KMS-11 (cell line): ENCODE data around the gene CYB5R2.

Experiments
- H2AFZ ChIP-seq: fragments of 200-600 bp; sonication (generic); 2 replicates; pipeline ENCODE4 v1.6.1; 2016; ENCODE audit warnings: antibody characterized with exemption, mixed run types, low read depth
- H3K27ac ChIP-seq: fragments of 200-600 bp; sonication (generic); 2 replicates; pipeline ENCODE4 v1.6.1; 2016; ENCODE audit warnings: mild to moderate bottlenecking, mixed run types
- H3K27me3 ChIP-seq: fragments of 200-600 bp; sonication (generic); 2 replicates; pipeline ENCODE4 v1.6.1; 2017; ENCODE audit warnings: mild to moderate bottlenecking, low read depth, mixed run types, moderate library complexity; ENCODE audit not compliant: insufficient read depth
- H3K36me3 ChIP-seq: fragments of 200-600 bp; sonication (generic); 2 replicates; pipeline ENCODE4 v1.6.1; 2017; ENCODE audit warnings: mild to moderate bottlenecking, mixed run types; ENCODE audit not compliant: insufficient read depth
- H3K4me1 ChIP-seq: fragments of 200-600 bp; sonication (generic); 2 replicates; pipeline ENCODE4 v1.6.1; 2016; ENCODE audit warnings: mild to moderate bottlenecking, low read depth, mixed run types; ENCODE audit not compliant: poor library complexity, severe bottlenecking
- H3K4me2 ChIP-seq: fragments of 200-600 bp; sonication (generic); 2 replicates; pipeline ENCODE4 v1.7.0; 2016; ENCODE audit warnings: mild to moderate bottlenecking, mixed run types
- H3K4me3 ChIP-seq: fragments of 200-600 bp; sonication (generic); IDR thresholded peaks from 2 replicates; pipeline ENCODE4 v1.6.1; 2017; ENCODE audit warnings: low read depth, low read length, mixed read lengths; ENCODE audit not compliant: insufficient read depth
- H3K79me2 ChIP-seq: fragments of 200-600 bp; sonication (generic); 2 replicates; pipeline ENCODE4 v1.6.1; 2016; ENCODE audit warnings: low read depth, mixed run types; ENCODE audit not compliant: insufficient read depth
- H3K9ac ChIP-seq: fragments of 200-600 bp; sonication (generic); 2 replicates; pipeline ENCODE4 v1.6.1; 2016; ENCODE audit warnings: mild to moderate bottlenecking, mixed run types
- H4K20me1 ChIP-seq: fragments of 200-600 bp; sonication (generic); 2 replicates; pipeline ENCODE4 v1.6.1; 2016; ENCODE audit warnings: mild to moderate bottlenecking, mixed run types; ENCODE audit not compliant: insufficient read depth
- CTCF ChIP-seq: fragments of 200-600 bp; sonication (generic); conservative IDR thresholded peaks from 2 replicates; pipeline ENCODE4 v1.6.1; 2017; ENCODE audit warnings: low read depth, mild to moderate bottlenecking, antibody characterized with exemption, low read length, moderate library complexity, mixed read lengths

Gene CYB5R2

GRCh38 chr11:7645206-7645605, 28.1 kb downstream of the CYB5R2 start:
- no peak overlapping the region for H3K9ac ChIP-seq
- H3K4me3 ChIP-seq = no peak overlapping the region
- no peaks in the 10 kb centered on the region for H3K79me2 ChIP-seq
- no peaks in the 10 kb centered on the region for H3K4me1 ChIP-seq
- no peak overlapping the region for H3K4me2 ChIP-seq
- TF ChIP-seq CTCF = no peak
- H4K20me1 ChIP-seq = no peaks in the 10 kb centered on the region
- H2AFZ ChIP-seq = no peak overlapping the region
- H3K36me3 ChIP-seq = no peaks in the 10 kb centered on the region
- H3K27ac ChIP-seq = no peak overlapping the region
- no peaks in the 10 kb centered on the region for H3K27me3 ChIP-seq

GRCh38 chr11:7643314-7643713, 30.0 kb downstream of the CYB5R2 start:
- no peaks in the 10 kb centered on the region for H3K27me3 ChIP-seq
- H3K4me1 ChIP-seq = no peaks in the 10 kb centered on the region
- H4K20me1 ChIP-seq = no peaks in the 10 kb centered on the region
- no peak overlapping the region for H3K4me2 ChIP-seq
- no peak for TF ChIP-seq CTCF
- no peak overlapping the region for H3K9ac ChIP-seq
- no peak overlapping the region for H3K27ac ChIP-seq
- no peak overlapping the region for H3K4me3 ChIP-seq
- no peak overlapping the region for H2AFZ ChIP-seq
- no peaks in the 10 kb centered on the region for H3K36me3 ChIP-seq
- no peaks in the 10 kb centered on the region for H3K79me2 ChIP-seq

- Histone ChIP-seq H3K27me3 (no peaks in the 10 kb centered on the region), H3K4me3 (no peak overlapping the region), H3K79me2 (no peaks in the 10 kb centered on the region), H2AFZ (no peak overlapping the region), H3K4me1 (no peaks in the 10 kb centered on the region), H3K9ac (no peak overlapping the region), H3K36me3 (no peaks in the 10 kb centered on the region), H3K4me2 (no peak overlapping the region), H4K20me1 (no peaks in the 10 kb centered on the region), H3K27ac (no peak overlapping the region)
- TF ChIP-seq CTCF = no peak
Measured at GRCh38 chr11:7642747-7643146, 30.6 kb downstream of the CYB5R2 start.

- Histone ChIP-seq H3K4me2 (no peak overlapping the region), H3K9ac (no peak overlapping the region), H3K4me1 (no peaks in the 10 kb centered on the region), H4K20me1 (no peaks in the 10 kb centered on the region), H3K79me2 (no peaks in the 10 kb centered on the region), H3K27me3 (no peaks in the 10 kb centered on the region), H3K36me3 (no peaks in the 10 kb centered on the region), H2AFZ (no peak overlapping the region), H3K27ac (no peak overlapping the region), H3K4me3 (no peak overlapping the region)
- TF ChIP-seq CTCF = no peak
Measured at GRCh38 chr11:7640816-7641215, 32.5 kb downstream of the CYB5R2 start.

GRCh38 chr11:7639643-7640025, 33.7 kb downstream of the CYB5R2 start:
- H3K79me2 ChIP-seq = no peaks in the 10 kb centered on the region
- H3K4me2 ChIP-seq = no peak overlapping the region
- no peak overlapping the region for H3K27ac ChIP-seq
- H3K4me1 ChIP-seq = no peaks in the 10 kb centered on the region
- H3K9ac ChIP-seq = no peak overlapping the region
- H4K20me1 ChIP-seq = no peaks in the 10 kb centered on the region
- no peak for TF ChIP-seq CTCF
- no peaks in the 10 kb centered on the region for H3K27me3 ChIP-seq
- no peak overlapping the region for H2AFZ ChIP-seq
- H3K36me3 ChIP-seq = no peaks in the 10 kb centered on the region
- no peak overlapping the region for H3K4me3 ChIP-seq
